Sigmoid colon (tissue), 4 donors: ENCODE results near the gene DPYSL5.

Experiments
- CTCF ChIP-seq, 4 experiments: fragments of 450-650 bp in 3 of 4; fragments of 200-600 bp in 1 of 4; IDR thresholded peaks; one replicate each; pipeline ENCODE4 v1.5.1; 2016 to 2019; ENCODE audit warnings: antibody characterized with exemption in 4 of 4, mild to moderate bottlenecking in 3 of 4, moderate library complexity in 2 of 4
- EP300 ChIP-seq, 4 donors: sonication (generic); formaldehyde crosslinking; IDR thresholded peaks; one replicate each; pipeline ENCODE4 v1.6.1; 2017; ENCODE audit warnings: antibody characterized with exemption in 4 of 4

GRCh38 chr2:26980971-26981370 lies 133.0 kb downstream of the DPYSL5 start:
- TF ChIP-seq CTCF (IDR thresholded peaks at IDR 0.05) (no peak), EP300 (IDR thresholded peaks at IDR 0.05) (no peak)
